DMS53 (cell line): ENCODE results near the gene JPH3.

Experiments
- DNase-seq: peaks from one replicate; lab custom pipeline; 2025; lab: John Stamatoyannopoulos, UW

Gene JPH3

GRCh38 chr16:87681981-87682570, 79.8 kb downstream of the JPH3 start:
- peak; percentile 30 for DNase-seq

GRCh38 chr16:87682852-87683399, 80.6 kb downstream of the JPH3 start:
- DNase-seq, result no peak

- no peak for DNase-seq
Measured at GRCh38 chr16:87684106-87684677, 81.9 kb downstream of the JPH3 start.

GRCh38 chr16:87684711-87685404, 82.5 kb downstream of the JPH3 start:
- no peak for DNase-seq

GRCh38 chr16:87685405-87685755, 83.1 kb downstream of the JPH3 start:
- no peak for DNase-seq

GRCh38 chr16:87685766-87686165, 83.5 kb downstream of the JPH3 start:
- no peak for DNase-seq

GRCh38 chr16:87686697-87687096, 84.4 kb downstream of the JPH3 start:
- DNase-seq, result no peak

GRCh38 chr16:87687126-87687910, 85.0 kb downstream of the JPH3 start:
- no peak for DNase-seq

GRCh38 chr16:87687998-87688529, 85.8 kb downstream of the JPH3 start:
- DNase-seq, result no peak

- peak; percentile 40 for DNase-seq
Measured at GRCh38 chr16:87688876-87689815, 86.8 kb downstream of the JPH3 start.

- DNase-seq, result peak; percentile 62
Measured at GRCh38 chr16:87689956-87690465, 87.7 kb downstream of the JPH3 start.

GRCh38 chr16:87690911-87691685, 88.8 kb downstream of the JPH3 start:
- DNase-seq, result peak; percentile 47

- DNase-seq, result peak; percentile 34
Measured at GRCh38 chr16:87691686-87692079, 89.4 kb downstream of the JPH3 start.

- peak; percentile 33 for DNase-seq
Measured at GRCh38 chr16:87692176-87692575, 89.9 kb downstream of the JPH3 start.

GRCh38 chr16:87692756-87693155, 90.4 kb downstream of the JPH3 start:
- no peak for DNase-seq

- no peak for DNase-seq
Measured at GRCh38 chr16:87693827-87694226, 91.5 kb downstream of the JPH3 start.

GRCh38 chr16:87694441-87695125, 92.3 kb downstream of the JPH3 start:
- DNase-seq, result no peak

GRCh38 chr16:87695534-87695933, 93.2 kb downstream of the JPH3 start:
- no peak for DNase-seq

- no peak for DNase-seq
Measured at GRCh38 chr16:87696726-87697125, 94.4 kb downstream of the JPH3 start.

GRCh38 chr16:87697256-87697655, 94.9 kb downstream of the JPH3 start:
- no peak for DNase-seq
